IPS DF 6.9 (cell line): ENCODE data around the gene LASP1.

Experiments
- DNase-seq: peaks from one replicate; pipeline ENCODE4 v3.0.0-alpha.2; 2013; ENCODE audit warnings: low read depth, low spot score
- H3K27ac ChIP-seq: one replicate; pipeline ENCODE4 v1.5.1; 2013; ENCODE audit warnings: low read length, control low read depth
- H3K27me3 ChIP-seq: 2 replicates; pipeline ENCODE4 v1.6.1; 2013; ENCODE audit warnings: mild to moderate bottlenecking, low read length; ENCODE audit not compliant: control insufficient read depth, insufficient read depth
- H3K36me3 ChIP-seq: 2 replicates; pipeline ENCODE4 v1.6.1; 2013; ENCODE audit warnings: low read length; ENCODE audit not compliant: control insufficient read depth, insufficient read depth
- H3K4me1 ChIP-seq: 2 replicates; pipeline ENCODE4 v1.6.1; 2013; ENCODE audit warnings: low read length; ENCODE audit not compliant: control insufficient read depth, insufficient read depth
- H3K4me3 ChIP-seq: 2 replicates; pipeline ENCODE4 v1.5.1; 2013; ENCODE audit warnings: mild to moderate bottlenecking, low read length
- H3K9me3 ChIP-seq: 2 replicates; pipeline ENCODE4 v1.6.1; 2013; ENCODE audit warnings: low read length, inconsistent platforms; ENCODE audit not compliant: control insufficient read depth, insufficient read depth
- WGBS: extraction: QIAGEN DNeasy Blood & Tissue Kit; methylation state at CpG from one replicate; pipeline ENCODE4 v1.1.7; 2013; ENCODE audit warnings: mixed read lengths, missing lambda C conversion rate; ENCODE audit not compliant: insufficient read length, insufficient coverage; 5-methylcytosine and 5-hydroxymethylcytosine counted together

LASP1 gene

GRCh38 chr17:38890410-38890746 lies 20.5 kb downstream of the LASP1 start:
- H3K27me3 ChIP-seq: no peaks in the 10 kb centered on the region
- no peak for DNase-seq
- peaks cover 12% of the 10 kb centered on the region; the same call in 1 of the 2 replicates for H3K36me3 ChIP-seq
- H3K9me3 ChIP-seq: no peaks in the 10 kb centered on the region
- no peak overlapping the region for H3K4me3 ChIP-seq
- H3K4me1 ChIP-seq: peaks cover 2% of the 10 kb centered on the region; the same call in 1 of the 2 replicates
- WGBS: no CpG with 5 or more reads among the region's 8 CpGs
- H3K27ac ChIP-seq: no peak overlapping the region

GRCh38 chr17:38891441-38891840 lies 21.6 kb downstream of the LASP1 start:
- H3K36me3 ChIP-seq: peaks cover 12% of the 10 kb centered on the region; the same call in 1 of the 2 replicates
- no CpG with 5 or more reads among the region's 8 CpGs for WGBS
- H3K9me3 ChIP-seq: no peaks in the 10 kb centered on the region
- DNase-seq: no peak
- H3K27me3 ChIP-seq: no peaks in the 10 kb centered on the region
- H3K4me1 ChIP-seq: no peaks in the 10 kb centered on the region
- H3K27ac ChIP-seq: no peak overlapping the region
- no peak overlapping the region for H3K4me3 ChIP-seq

- Histone ChIP-seq H3K4me3 (no peak overlapping the region), H3K36me3 (peaks cover 11% of the 10 kb centered on the region; the same call in 1 of the 2 replicates)
- no CpG with 5 or more reads among the region's 4 CpGs for WGBS
These were observed 22.2 kb downstream of the LASP1 start for GRCh38 chr17:38892083-38892482.

DNA sequence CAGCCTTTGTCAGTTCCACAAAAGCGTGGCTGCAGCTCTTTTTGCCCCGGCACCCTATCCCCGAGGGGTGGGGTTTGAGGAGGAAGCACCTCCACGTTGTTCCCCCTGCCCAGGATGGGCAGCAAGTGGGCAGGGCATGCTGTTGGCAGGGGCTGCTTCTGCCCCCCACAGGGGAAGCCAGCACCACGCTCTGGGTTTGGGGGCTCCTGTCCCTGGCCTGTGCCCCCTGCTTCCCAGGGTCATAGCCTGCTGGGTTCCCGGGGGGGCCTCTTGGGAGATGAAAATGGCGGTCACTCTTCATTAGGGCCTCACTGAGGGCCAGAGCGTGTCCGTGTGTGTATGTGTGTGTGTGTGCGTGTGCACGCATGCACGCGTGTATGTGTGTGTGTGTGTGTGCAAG lies 22.8 kb downstream of the LASP1 start:
- Histone ChIP-seq H3K27ac (no peak overlapping the region), H3K4me1 (no peaks in the 10 kb centered on the region), H3K27me3 (no peaks in the 10 kb centered on the region), H3K4me3 (no peak overlapping the region), H3K36me3 (peaks cover 7% of the 10 kb centered on the region; the same call in 1 of the 2 replicates), H3K9me3 (no peaks in the 10 kb centered on the region)
- no peak for DNase-seq
- WGBS: no CpG with 5 or more reads among the region's 13 CpGs

More at GRCh38 chr17:38892083-38892482, 22.2 kb downstream of the LASP1 start:
- Histone ChIP-seq H3K27me3 (no peaks in the 10 kb centered on the region), H3K4me1 (no peaks in the 10 kb centered on the region), H3K27ac (no peak overlapping the region), H3K9me3 (no peaks in the 10 kb centered on the region)
- DNase-seq: no peak

GRCh38 chr17:38893113-38893512 lies 23.3 kb downstream of the LASP1 start:
- H3K27me3 ChIP-seq: no peaks in the 10 kb centered on the region
- no peak overlapping the region for H3K27ac ChIP-seq
- peaks cover 7% of the 10 kb centered on the region; the same call in 1 of the 2 replicates for H3K36me3 ChIP-seq
- DNase-seq: no peak
- WGBS: no CpG with 5 or more reads among the region's 5 CpGs
- H3K4me1 ChIP-seq: no peaks in the 10 kb centered on the region
- no peak overlapping the region for H3K4me3 ChIP-seq
- H3K9me3 ChIP-seq: no peaks in the 10 kb centered on the region

GRCh38 chr17:38893607-38894006 lies 23.7 kb downstream of the LASP1 start:
- Histone ChIP-seq H3K36me3 (peaks cover 12% of the 10 kb centered on the region), H3K27me3 (no peaks in the 10 kb centered on the region), H3K4me3 (no peak overlapping the region), H3K4me1 (no peaks in the 10 kb centered on the region), H3K27ac (no peak overlapping the region), H3K9me3 (no peaks in the 10 kb centered on the region)
- WGBS: no CpG with 5 or more reads among the region's 6 CpGs
- no peak for DNase-seq

GRCh38 chr17:38894276-38894675 lies 24.4 kb downstream of the LASP1 start:
- peaks cover 17% of the 10 kb centered on the region for H3K36me3 ChIP-seq
- H3K27ac ChIP-seq: no peak overlapping the region
- WGBS: no CpG with 5 or more reads among the region's 7 CpGs
- no peaks in the 10 kb centered on the region for H3K27me3 ChIP-seq
- 0 out of 2 replicates have a peak, but pooled peaks cover 2% of the 10 kb centered on the region for H3K4me1 ChIP-seq
- H3K4me3 ChIP-seq: no peak overlapping the region
- no peaks in the 10 kb centered on the region for H3K9me3 ChIP-seq
- no peak for DNase-seq

GRCh38 chr17:38896346-38896954 lies 26.6 kb downstream of the LASP1 start:
- no peak overlapping the region for H3K27ac ChIP-seq
- 0 out of 2 replicates have a peak, but pooled peaks cover 2% of the 10 kb centered on the region for H3K4me1 ChIP-seq
- no peak overlapping the region for H3K4me3 ChIP-seq
- DNase-seq: no peak
- no peaks in the 10 kb centered on the region for H3K27me3 ChIP-seq
- no peaks in the 10 kb centered on the region for H3K9me3 ChIP-seq
- no CpG with 5 or more reads among the region's 13 CpGs for WGBS
- peaks cover 17% of the 10 kb centered on the region for H3K36me3 ChIP-seq

DNA sequence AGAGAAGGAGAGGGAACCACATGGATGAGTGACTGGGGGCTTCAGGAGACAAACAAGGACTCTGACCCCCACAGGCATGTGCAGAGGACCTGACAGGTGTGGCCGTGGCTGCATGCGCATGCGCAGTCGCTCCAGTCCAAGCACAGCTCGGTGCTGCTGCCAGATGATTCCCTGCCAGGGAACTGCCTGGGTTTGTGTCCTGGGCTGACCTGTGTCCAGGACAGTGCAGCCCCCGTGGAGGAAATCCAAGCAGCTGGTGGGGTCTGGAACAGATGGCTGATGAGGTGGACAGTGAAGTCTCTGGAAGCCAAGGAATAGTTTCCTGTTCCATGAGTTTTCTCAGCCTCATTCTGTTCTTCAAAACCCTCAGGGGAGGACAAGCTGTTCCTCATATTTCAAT lies 27.3 kb downstream of the LASP1 start:
- peaks cover 17% of the 10 kb centered on the region for H3K36me3 ChIP-seq

GRCh38 chr17:38897671-38898290 lies 27.9 kb downstream of the LASP1 start:
- Histone ChIP-seq H3K36me3 (peaks cover 14% of the 10 kb centered on the region), H3K27me3 (no peaks in the 10 kb centered on the region), H3K27ac (no peak overlapping the region), H3K4me1 (0 out of 2 replicates have a peak, but pooled peaks cover 2% of the 10 kb centered on the region), H3K4me3 (no peak overlapping the region), H3K9me3 (no peaks in the 10 kb centered on the region)
- no CpG with 5 or more reads among the region's 12 CpGs for WGBS
- DNase-seq: no peak

More for the DNA sequence above, 27.3 kb downstream of the LASP1 start:
- Histone ChIP-seq H3K4me3 (no peak overlapping the region), H3K9me3 (no peaks in the 10 kb centered on the region), H3K4me1 (0 out of 2 replicates have a peak, but pooled peaks cover 2% of the 10 kb centered on the region), H3K27me3 (no peaks in the 10 kb centered on the region), H3K27ac (no peak overlapping the region)
- no peak for DNase-seq
- WGBS: no CpG with 5 or more reads among the region's 6 CpGs
